GM18505 (cell line): ENCODE data around the gene VAV3.
"Not testable (repeated sequence)": the region's sequence is repeated elsewhere in the genome, so short reads cannot be mapped to it uniquely, and the experiment has no call there.

ENCODE experiments used
- ATAC-seq: cut with Tn5 transposase; IDR thresholded peaks from one replicate; pipeline ENCODE4 v1.9.1; 2021; ENCODE audit not compliant: unreplicated experiment
- POLR2A ChIP-seq: IDR thresholded peaks from 4 replicates; pipeline ENCODE4 v1.6.1; 2011; ENCODE audit warnings: borderline replicate concordance; ENCODE audit not compliant: insufficient read depth, insufficient read length; ENCODE audit errors: extremely low read depth

Gene VAV3

DNA sequence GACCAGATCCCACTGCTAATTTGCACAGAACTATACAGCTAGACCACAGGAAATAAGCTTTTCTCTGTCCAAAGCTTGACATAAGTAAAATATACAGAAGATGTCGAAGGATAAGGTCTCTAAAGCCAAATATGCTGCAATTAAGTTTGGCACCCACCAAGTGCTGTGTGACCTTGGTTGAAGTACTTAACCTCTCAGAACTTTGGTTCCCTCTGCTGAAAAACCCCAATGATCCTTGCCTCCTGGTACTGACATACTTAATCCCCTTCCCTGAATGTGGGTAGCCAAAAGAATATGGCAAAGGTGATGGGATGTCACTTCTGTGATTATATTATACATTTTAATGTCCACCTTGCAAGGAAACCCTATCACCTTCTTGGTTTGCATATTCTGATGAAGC, 290.5 kb downstream of the VAV3 start:
- no peak for TF ChIP-seq POLR2A
- no peak for ATAC-seq

DNA sequence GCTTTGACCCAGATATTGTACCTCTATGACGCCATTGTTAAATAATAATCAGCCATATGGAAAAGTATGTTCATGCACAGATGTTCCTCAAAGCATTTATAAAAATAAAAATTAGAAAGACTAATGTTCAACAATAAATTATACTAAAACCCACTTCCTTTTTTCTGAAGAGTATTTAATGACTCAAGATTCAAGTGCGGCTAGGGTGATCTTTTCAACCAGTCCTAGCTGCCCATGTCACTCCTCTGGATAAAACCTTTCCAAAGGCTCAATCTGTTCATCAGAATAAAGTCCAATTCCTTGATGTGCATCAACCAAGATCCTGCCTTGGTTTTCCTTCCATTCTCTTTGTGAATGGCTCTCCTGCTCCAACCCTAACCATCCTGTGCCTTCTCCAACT, 292.0 kb downstream of the VAV3 start:
- TF ChIP-seq POLR2A, result no peak
- no peak for ATAC-seq

DNA sequence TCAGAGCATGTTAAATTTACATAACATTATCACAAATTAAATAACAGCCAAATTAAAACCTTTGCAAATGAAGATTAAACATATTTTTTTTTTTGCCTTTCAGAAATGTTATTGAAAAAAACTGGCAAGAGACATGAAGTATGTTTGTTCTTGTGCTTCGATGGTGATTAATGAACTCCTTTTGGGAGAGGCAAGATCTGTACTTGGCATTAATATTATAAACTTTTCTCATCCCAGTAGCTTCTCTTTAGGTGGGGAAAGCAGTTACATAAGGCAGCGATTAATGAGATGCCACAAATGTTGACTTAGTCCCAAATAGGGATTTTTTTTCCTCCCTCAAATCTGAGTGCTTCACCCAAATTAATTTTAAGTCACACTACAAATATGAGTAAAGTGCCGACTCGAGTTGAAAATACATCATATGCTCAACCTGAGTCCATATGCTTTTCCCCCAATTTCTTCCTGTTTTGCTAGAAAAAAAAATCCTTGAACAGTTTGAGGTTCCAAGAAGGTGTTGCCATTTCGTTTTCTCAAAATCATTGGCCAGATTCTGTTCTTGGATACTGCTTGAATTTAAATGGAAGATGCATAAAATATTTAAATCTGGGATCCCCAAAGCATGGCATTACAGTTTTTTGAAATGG, 294.5 kb downstream of the VAV3 start:
- no peak for TF ChIP-seq POLR2A
- ATAC-seq, result no peak

DNA sequence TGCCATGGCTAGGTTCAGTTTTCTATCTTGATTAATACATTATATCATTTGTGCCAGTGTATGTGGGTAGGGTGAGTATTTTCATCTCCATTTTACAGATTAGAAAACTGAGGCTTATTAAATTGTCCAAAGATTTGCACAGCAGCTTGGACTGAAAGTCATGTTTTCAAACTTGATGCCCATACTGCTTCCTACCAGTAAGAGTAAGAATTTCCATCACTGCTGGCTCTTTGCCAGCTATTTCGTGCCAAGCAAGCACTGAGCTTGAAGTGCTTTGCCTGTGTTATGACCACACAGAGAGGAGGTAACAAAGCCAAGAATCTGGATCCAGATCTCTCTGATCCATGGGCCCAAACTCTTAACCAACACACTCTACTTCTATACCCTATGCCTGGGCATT, 295.0 kb downstream of the VAV3 start:
- ATAC-seq, result no peak
- TF ChIP-seq POLR2A, result no peak

DNA sequence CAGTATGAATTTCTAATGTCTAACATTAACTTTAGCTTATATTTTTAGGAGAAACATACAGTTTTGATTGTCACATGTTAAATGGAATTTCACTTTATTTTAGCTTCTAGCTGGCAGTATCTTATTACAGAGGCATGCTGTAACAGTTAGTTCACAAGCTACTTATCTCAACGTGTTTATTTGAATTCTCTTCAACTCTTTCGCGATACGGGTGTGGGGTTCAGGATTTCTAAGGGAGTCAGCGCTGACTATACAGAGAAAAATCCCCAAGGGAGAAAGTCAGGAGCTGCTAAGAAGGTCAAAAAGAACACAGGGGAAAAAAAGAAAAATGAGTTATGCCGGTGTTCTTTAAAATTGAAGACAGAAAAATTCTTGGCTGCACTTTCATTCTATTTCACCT, 296.2 kb downstream of the VAV3 start:
- ATAC-seq, result no peak
- TF ChIP-seq POLR2A, result no peak

DNA sequence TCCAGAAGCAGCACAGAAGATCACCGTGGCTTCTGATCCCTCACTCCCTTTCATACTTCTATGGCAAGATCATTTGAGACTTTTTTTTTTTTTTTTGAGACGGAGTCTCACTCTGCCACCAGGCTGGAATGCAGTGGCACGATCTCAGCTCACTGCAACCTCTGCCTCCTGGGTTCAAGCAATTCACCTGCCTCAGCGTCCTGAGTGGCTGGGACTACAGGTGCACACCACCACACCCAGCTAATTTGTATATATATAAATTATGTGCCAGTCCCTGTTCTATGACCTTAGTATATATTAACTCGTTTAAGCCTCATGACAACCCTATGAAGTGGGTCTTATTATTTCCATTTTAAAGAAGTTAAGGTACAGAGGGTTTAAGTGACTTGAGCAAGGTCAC, 298.5 kb downstream of the VAV3 start:
- ATAC-seq, result no peak
- no peak for TF ChIP-seq POLR2A

DNA sequence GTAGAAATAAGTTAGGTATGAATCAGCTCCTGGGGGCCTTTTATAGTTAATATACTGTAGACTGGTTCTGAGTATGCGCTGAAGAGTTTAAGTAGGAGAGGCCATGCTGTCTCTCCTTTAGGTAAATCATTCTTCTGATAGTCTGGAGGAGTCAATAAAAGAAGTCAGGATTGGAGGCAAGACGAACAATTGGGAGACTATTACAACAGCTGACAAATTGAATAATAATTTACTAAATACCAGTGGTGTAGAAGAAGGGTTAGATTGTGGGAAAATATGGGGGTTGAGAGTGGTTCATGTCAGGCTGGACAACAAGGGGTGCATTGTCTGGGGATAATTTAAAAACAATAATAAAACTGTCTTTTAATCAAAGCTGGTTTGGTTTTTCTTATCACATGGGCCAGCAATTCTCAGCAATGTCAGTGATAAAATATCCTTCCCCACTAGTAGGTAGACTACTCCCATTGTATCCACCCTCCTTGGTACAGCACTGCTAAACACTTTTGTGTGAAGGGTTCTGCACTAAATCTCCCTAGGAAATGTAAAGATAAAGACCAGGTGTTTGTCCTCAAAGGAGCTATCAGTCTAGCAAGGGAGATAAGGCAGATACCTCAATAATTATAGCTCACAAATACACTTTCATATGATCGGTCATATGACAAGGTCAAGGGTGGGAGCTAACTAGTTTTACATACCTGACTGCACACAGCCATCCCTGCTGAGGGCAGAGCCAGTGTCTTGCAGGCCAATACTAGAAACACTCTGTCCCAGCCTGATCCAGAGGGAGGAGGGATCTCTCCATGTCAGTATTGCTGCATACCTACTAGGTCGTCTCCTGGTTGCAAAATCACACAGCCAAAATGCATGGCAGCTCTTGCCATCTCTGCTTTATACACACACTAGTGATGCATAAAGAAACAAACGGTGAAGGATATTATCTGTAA, 299.7 kb downstream of the VAV3 start:
- no peak for ATAC-seq
- TF ChIP-seq POLR2A, result no peak

DNA sequence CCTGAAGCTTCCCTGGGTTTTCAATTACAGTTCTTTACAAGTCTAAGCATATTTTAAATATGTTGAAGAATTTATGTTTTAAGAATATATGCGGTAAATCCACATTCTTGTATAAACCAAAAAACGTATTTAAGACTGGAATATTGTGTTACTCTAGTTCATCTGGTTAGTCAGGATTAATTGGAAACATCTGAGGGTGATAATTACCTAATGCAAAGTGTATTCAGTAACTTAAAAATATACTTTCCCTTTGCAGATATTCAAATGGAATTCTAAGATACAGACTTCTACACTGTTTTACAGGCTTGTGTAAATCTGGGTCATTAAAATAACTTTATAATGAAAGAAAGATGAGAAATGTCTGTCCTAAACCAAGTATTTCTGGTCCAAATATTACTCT, 302.0 kb downstream of the VAV3 start:
- TF ChIP-seq POLR2A, result no peak
- ATAC-seq, result no peak

DNA sequence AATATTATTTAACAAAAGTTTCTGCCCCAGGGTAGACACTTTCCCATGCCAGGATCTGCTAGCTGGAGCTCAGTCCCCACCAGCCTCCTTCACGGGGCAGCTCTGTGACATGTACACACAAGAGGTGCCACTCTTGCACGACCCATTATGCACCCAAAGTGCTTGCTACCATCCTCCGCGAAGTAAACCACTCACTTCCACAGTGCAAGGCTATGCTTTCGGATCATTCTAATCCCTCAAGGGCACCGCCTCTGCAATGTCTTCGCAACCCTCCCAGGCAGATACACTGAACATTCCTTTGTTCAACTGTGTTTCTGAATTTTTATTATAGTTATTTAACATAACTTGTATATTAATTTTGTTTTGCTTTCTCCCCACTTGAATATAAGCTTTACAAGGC, 303.8 kb downstream of the VAV3 start:
- TF ChIP-seq POLR2A, result no peak
- ATAC-seq, result no peak

DNA sequence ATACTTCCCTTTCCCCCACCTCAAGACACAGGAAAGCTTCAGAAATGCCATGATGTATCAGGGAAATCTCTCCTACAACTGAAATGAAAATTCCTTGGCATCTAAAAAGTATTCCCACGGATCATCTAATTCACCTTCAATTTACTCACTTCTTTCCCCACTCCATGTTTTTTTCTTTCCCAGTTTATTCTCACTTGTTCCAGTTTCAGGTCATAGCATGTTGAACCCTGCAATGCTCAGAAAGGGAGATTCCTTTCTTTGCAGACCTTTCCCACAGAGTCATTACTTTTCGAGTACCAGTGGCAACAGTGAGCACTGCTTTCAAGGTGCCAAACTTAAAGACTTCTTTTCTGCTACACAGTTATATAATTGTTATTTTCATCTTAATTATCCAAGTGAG, 305.0 kb downstream of the VAV3 start:
- no peak for TF ChIP-seq POLR2A
- no peak for ATAC-seq

DNA sequence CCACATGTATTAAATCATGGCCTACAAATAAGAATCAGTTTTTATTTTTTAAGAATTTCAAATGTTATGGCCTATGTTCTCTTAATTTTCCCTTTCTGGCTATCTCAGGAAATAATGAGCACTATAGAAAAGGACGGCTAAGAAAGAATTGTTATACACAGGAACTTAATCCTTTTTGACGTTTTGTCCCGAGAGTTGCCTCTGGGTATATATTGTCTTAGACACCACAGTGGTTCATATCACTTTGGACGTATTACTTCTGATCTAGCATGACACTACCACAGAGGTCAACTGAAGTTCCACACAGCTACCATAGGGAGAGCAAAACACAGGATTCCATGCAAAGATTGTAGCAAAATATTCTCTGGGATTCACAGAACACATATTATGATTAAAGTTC, 307.6 kb downstream of the VAV3 start:
- ATAC-seq, result no peak
- no peak for TF ChIP-seq POLR2A

DNA sequence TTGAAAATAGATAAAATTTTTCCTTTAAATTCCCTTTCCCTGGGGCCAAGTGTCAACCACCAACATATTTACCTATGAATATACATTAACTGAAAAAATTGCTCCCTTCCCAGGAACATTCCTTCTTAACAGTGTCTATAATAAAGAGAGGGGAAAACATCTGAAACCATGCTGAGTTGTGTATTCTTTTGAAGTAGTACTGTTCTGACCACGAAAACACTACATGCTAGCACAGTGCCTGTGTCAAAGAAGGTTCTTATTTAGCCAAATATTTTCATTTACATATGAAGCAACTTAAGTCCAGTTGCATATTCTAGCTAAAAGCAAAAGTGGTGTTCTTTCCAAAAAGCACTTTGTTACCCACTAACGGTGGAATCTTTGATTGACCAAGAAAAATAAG, 311.2 kb downstream of the VAV3 start:
- TF ChIP-seq POLR2A, result no peak
- ATAC-seq, result no peak

DNA sequence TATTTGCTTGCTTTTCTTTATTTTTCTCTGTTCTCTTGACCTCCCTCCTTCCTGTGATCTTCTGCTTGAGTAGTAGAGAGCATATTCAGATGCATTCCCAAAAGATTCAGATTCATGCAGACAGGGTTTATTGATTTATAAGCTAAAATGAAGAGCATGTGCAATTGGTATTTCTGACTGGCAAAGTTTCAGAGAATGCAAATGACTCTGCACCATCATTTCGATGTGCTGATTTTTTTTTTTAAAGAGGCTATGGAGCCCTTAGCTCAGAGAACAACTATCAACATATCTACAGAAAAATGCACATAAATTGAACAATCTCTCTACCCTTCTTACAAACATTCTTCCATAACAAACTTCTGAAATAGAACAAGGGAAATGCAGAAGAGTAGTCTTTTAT, 312.0 kb downstream of the VAV3 start:
- TF ChIP-seq POLR2A, result no peak
- ATAC-seq, result no peak

DNA sequence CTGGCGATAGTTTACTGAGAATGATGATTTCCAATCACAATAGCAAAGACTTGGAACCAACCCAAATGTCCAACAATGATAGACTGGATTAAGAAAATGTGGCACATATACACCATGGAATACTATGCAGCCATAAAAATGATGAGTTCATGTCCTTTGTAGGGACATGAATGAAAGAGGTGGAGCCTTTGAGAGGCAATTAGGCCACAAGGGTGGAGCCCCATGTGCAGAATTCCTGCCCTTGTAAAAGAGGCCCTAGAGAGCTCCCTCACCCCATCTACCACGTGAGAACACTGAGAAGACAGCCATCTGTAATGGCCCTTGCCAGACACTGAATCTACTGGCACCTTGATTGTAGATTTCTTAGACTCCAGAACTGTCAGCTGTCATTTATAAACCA, 314.2 kb downstream of the VAV3 start:
- not testable (repeated sequence) for ATAC-seq

DNA sequence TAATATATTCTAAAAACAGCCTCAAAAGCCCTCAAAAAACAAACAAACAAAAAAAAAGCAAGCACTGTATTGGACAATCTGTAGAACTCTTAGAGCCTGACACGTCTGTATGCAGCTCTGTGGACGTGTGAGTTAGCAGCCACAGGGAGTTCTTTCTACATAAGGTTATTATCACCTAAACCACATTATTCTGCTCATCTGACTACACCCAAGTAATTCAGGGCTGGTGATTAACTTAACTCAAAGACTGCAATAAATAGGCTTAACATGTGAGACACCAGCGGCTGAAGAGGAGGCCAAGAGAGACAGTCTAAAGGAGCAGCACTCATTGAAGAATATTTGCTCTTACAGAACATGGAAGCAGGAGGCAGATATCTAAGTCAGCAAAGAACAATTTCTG, 316.0 kb downstream of the VAV3 start:
- no peak for ATAC-seq
- TF ChIP-seq POLR2A, result no peak

DNA sequence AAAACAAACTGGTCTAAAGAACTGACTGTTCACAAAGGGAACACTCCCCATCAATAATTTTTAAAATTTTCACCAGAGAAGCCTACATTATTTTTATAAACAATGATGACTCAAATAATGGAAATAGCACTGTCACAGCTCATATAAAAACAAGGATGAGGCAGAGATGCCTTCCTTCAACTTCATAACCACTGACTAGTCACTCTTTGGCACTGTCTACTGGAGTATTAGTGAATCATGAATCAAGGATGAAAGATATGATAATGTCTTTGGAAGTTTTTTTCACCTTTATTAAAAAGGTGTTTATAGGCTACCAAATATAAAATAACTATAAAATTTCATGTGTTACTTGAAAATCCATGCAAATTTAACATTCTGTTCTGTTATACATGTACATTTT, 316.9 kb downstream of the VAV3 start:
- TF ChIP-seq POLR2A, result no peak
- ATAC-seq, result no peak
